VCaP (cell line): ENCODE measurements around the gene ZNF680.
"Not testable (repeated sequence)": the region's sequence is repeated elsewhere in the genome, so short reads cannot be mapped to it uniquely, and the experiment has no call there.

ENCODE experiments used
- H3K27ac ChIP-seq: fragments of 450-650 bp; 2 replicates; pipeline ENCODE4 v1.5.1; 2017
- TF ChIP-seq, protein P1 (sequence below): fragments of 450-650 bp; conservative IDR thresholded peaks from 2 replicates; pipeline ENCODE4 v1.5.1; 2017; ENCODE audit warnings: mild to moderate bottlenecking, moderate library complexity

ZNF680 gene

DNA sequence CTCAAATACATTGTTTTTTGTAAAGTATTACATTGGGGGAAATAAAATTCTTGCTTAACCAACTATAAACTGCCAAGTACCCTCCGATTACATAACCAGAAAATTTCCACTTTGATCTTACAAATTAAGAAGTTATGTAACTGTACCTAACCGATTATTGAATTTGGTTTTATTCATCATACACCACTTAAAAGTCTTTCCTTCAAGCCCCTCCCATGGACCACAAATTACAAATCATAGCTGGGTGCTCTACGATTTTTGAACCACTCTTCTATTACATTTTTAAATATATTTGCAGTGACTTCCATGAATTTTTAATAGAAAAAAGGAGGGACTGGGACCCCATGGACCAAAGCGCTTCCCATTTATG, 630 bp downstream of the ZNF680 start:
- peak overlapping the region; percentile 95 for H3K27ac ChIP-seq
- TF ChIP-seq, protein P1, sequence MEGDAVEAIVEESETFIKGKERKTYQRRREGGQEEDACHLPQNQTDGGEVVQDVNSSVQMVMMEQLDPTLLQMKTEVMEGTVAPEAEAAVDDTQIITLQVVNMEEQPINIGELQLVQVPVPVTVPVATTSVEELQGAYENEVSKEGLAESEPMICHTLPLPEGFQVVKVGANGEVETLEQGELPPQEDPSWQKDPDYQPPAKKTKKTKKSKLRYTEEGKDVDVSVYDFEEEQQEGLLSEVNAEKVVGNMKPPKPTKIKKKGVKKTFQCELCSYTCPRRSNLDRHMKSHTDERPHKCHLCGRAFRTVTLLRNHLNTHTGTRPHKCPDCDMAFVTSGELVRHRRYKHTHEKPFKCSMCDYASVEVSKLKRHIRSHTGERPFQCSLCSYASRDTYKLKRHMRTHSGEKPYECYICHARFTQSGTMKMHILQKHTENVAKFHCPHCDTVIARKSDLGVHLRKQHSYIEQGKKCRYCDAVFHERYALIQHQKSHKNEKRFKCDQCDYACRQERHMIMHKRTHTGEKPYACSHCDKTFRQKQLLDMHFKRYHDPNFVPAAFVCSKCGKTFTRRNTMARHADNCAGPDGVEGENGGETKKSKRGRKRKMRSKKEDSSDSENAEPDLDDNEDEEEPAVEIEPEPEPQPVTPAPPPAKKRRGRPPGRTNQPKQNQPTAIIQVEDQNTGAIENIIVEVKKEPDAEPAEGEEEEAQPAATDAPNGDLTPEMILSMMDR = no peak

DNA sequence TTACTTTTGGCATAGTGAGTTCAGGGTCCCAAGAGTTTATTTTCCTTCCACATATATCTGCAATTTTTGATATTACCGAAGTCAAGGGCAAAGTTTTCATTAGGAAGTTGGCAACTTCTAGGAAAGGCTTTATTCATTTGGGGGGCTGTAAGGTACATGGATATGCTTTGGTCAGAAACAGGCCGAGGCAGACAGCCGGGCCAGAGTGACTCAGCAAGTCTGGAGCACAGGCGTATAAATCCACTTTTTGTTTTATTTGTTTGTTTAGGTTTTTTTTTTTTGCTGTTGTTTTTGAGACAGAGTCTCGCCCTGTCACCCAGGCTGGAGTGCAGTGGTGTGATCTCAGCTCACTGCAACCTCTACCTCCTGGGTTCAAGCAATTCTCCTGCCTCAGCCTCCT, 3.7 kb downstream of the ZNF680 start:
- TF ChIP-seq, protein P1 = no peak
- H3K27ac ChIP-seq = peak overlapping the region; percentile 95

DNA sequence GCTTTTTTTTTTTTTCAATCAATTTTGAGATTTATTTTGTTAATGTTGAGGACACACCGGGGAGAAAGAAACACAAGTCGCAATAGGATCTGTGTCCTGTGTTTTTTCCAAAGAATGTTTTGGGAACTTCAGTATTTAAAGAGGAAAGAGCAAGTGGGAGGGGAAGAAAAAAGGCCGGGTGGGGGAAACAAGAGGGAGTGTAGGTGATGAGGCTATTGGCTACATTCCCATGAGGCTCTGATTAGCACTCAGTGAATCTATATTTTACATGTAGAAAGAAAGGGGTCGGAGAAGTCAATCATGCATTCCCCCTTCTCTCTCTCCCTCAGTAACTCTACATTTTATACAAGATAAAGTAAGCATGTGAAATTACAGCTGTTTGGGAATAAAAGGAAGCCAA, 4.1 kb downstream of the ZNF680 start:
- peak overlapping the region; percentile 95 for H3K27ac ChIP-seq
- TF ChIP-seq, protein P1 = no peak

DNA sequence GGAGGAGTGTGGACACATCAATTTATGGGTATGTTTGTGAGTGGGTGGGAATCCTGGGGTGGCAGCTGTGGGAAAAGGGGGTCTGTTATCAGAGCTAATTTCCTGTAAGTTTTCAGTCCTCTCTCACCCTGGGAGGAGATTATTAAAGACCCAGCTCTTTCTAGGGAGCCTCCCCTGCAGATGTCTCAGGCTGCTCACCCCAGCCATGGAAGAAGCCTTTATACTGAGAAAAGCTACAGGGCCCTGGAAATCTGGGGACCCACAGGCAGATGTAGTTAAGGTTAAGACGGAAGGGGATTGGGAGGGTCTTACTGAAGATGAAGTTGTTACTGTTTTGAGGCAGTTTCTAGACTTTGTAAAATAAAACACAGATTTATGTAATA, 4.6 kb downstream of the ZNF680 start:
- H3K27ac ChIP-seq = peak overlapping the region; percentile 95
- TF ChIP-seq, protein P1 = no peak

DNA sequence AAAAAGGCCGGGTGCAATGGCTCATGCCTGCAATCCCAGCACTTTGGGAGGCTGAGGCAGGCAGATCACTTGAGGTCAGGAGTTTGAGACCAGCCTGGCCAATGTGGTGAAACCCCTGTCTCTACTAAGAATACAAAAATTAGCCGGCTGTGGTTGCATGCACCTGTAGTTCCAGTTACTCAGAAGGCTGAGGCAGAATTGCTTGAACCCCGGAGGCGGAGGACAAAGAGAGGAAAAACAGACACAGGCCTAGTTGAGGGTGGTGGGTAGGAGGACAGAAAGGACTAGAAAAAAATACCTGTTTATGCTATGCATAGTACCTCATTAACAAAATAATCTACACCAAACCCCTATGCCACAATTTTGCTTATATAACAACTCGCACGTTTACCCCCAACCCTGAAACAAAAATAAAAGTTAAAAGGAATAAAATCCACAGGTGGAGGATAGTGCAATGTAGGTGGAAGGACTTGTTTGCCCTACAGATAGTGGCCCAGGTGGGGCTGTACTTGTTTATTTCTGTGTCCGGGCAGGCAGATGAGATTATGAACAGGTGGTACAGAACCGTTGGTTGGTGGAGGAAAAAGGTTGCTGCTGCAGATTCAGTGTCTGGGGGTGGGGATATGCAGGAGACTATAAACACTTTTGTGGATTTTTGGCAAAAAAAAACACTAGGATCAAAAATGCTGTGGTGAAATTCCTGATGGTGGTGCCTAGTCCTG, 5.1 kb downstream of the ZNF680 start:
- TF ChIP-seq, protein P1 = no peak
- H3K27ac ChIP-seq = peak overlapping the region; percentile 95

DNA sequence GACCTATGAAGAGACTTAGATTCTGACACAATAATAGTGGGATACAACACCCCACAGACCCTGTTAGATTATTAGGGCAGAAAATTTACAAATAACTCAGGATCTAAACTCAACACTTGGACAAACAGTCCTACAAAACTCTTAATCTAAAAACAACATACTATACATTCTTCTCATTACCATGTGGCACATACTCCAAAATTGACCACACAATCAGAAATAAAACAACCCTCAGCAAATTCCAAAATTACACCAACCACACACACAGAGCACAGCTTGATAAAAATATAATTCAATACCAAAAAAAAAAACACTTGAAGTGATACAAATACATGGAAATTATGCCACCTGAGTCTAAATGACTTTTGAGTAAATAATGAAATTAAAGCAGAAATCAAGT, 7.8 kb downstream of the ZNF680 start:
- no peak overlapping the region for H3K27ac ChIP-seq
- TF ChIP-seq, protein P1 = no peak

DNA sequence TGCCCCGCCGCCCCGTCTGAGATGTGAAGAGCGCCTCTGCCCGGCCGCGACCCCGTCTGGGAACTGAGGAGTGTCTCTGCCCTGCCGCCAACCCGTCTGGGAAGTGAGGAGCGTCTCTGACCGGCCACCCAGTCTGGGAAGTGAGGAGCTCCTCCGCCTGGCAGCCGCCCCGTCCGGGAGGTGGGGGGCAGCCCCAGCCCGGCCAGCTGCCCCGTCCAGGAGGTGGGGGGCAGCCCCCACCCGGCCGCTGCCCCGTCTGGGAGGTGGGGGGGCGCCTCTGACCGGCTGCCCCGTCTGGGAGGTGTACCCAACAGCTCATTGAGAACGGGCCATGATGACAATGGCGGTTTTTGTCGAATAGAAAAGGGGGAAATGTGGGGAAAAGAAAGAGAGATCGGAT, 8.7 kb downstream of the ZNF680 start:
- H3K27ac ChIP-seq = not testable (repeated sequence)

DNA sequence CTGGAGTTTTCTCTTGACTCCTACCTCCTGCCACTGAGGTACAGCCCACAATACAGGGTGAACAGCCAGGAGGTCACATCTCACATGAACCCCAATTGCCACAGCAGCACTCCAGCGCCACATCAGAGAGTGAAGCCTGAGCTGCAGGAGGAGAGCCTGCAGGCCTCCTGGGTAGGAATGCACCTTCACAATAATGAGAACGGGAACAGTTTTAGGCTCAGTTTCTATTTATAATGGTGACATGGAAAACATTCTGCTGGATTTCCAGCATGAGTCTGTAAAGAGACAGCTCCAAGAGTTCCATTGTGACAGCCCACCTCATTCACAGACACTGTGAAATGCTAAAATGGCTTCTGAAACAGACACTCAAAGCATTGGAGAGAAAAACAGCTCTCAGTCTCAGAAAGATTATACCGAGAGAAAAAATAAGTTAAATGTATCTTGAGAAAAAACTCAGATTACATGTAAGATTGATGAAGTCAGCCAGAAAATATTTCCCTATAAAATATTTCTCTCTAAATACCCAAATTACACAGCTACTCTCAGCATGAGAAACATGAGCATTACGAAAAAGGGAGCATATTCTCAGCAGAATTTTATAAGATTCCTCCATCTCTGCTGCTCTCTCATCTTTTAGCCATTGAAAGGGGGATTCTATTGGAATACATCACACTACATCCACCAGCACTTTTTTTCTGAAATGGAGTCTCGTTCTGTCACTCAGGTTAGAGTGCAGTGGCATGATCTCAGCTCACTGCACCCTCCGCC, 11.3 kb downstream of the ZNF680 start:
- H3K27ac ChIP-seq = no peak overlapping the region
- TF ChIP-seq, protein P1 = no peak
